NK-92 treated with Interleukin-12 subunit alpha and Interleukin-12 subunit beta, amount 100 ng/mL, for 24 hours (cell line): ENCODE measurements around the gene RNU2-63P.
A peak's percentile ranks its signal among the peaks of the same experiment; 100 is the strongest.
"Not testable (repeated sequence)": the region's sequence is repeated elsewhere in the genome, so short reads cannot be mapped to it uniquely, and the experiment has no call there.

ENCODE experiments used
- DNase-seq: peaks from one replicate; lab custom pipeline; 2025; lab: John Stamatoyannopoulos, UW

The RNU2-63P gene

GRCh38 chr2:88016086-88016959 lies at the start of gene RNU2-63P:
Gene RNU2-63P, minus strand, starts transcription at chr2:88016547.
- DNase-seq, result peak; percentile 50

DNA sequence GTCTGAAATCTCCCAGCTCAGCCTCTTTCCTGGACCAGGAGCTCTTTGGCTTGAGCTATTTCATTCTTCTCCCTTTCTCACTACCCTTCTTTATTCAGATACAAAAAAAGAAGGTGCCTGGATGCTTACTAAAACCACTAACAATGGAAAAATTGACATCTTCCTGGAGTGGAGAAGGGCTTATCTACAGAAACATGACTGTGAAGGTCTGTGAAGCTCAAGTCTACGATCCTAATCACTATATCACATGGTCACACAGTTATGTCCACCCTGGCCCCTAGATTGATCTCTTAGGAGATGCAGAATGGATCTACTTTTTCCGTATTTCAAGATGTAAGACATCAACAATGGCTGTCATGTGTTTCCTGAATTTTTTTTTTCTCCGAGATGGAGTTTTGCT lies 44.9 kb upstream of the RNU2-63P start:
- DNase-seq, result no peak

- no peak for DNase-seq
These were observed 44.5 kb upstream of the RNU2-63P start for GRCh38 chr2:88060907-88061275.

DNA sequence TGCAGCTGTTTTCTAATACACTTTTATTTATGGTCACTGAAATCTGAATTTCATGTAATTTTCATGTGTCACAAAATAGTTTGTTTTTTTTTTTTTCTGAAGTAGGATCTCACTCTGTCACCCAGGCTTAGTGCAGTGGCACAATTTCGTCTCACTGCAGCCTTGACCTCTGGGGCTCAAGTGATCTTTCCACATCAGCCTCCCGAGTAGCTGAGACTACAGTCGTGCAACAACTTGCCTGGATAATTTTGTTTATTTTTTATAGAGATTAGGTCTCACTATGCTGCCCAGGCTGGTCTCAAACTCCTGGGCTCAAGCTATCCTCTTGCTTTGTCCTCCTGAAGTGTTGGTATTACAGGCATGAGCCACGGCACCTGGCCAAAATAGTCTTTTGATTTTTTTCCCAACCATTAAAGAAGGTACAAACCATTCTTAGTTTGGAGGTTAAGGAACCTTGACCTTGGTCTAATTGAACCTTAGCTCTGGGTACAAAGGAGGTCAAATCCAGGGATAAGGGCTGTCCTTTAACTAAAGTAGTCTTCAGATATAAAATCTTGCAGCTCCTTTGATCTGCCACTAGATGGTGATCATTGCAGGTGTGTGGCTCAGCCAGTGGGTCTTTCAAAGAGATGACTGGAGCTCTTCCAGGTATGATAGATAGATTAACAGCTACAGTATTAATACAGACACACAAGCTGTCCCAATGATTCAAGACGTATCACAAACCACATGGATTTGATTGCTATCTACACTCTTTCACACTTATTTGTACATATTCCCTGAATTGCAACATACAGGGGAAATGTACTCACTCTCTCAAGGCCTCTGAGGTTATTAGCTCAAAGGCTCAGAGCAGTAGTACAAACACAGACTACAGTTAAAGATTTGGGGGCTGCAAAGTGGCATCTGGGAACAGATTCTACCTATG lies 43.9 kb upstream of the RNU2-63P start:
- no peak for DNase-seq

GRCh38 chr2:88058191-88058590 lies 41.8 kb upstream of the RNU2-63P start:
- DNase-seq, result no peak

DNA sequence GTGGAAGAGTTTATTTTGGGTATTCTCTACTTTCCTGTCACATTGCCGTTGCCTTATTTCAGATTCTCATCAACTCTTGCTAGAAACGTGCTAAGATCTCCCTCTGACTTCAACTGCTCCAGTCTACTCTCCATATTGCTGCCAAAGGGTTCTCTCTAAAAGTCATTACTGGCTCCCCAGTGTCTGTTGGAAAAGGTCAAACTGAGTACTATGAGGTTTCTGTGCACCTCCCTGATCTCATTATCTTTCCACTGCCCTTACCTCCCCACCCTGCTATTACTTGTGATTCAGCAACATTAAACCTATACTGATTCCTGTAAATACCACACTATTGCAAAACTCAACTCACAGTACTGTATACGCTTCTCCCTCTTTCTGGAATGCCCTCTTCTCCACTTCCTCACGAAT lies 41.1 kb upstream of the RNU2-63P start:
- no peak for DNase-seq

DNA sequence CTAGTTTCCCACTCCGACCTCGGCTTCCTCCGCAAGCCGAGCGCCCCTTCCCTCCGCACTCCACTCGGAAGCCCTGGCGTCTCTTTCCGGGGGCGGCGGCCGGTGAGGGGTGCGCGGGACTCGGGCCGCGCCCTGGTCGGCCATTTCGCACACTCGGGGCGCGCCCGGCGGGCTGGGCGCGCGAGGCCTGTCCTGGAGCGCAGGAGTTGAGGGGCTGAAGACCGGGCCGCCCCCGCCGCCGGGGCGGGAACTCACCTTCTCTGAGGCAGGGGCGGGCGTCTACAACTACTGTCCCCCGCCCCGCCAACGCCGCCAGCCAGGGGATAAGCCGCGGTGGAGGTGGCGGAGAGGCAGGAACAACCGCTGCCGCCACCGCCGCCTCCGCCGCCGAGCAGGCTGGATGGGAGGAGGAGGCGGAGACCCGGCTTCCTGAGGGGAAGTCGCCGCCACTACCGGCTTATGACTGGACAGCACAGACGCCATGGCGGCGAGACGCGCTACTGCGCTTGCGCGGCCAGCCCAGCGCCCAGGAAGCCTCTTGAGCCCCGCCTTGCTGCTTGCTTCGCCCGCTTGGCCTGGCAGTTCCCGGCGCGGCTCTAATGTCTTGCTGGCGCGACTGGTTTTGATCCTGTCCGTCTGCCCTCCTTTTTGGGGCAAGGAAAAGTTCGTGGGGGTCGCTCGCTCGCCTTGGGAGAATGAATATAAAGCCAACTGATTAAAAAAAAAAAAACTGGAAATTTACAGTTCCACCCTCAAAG lies 39.2 kb upstream of the RNU2-63P start, which contains the start of gene KRCC1:
Gene KRCC1, minus strand, starts transcription at position 413 of the 758 bp plus-strand sequence. CDS start 27,220 bp downstream, outside the sequence.
- peak; percentile 90 for DNase-seq

- DNase-seq, result no peak
These were observed 38.5 kb upstream of the RNU2-63P start for GRCh38 chr2:88054782-88055370.

DNA sequence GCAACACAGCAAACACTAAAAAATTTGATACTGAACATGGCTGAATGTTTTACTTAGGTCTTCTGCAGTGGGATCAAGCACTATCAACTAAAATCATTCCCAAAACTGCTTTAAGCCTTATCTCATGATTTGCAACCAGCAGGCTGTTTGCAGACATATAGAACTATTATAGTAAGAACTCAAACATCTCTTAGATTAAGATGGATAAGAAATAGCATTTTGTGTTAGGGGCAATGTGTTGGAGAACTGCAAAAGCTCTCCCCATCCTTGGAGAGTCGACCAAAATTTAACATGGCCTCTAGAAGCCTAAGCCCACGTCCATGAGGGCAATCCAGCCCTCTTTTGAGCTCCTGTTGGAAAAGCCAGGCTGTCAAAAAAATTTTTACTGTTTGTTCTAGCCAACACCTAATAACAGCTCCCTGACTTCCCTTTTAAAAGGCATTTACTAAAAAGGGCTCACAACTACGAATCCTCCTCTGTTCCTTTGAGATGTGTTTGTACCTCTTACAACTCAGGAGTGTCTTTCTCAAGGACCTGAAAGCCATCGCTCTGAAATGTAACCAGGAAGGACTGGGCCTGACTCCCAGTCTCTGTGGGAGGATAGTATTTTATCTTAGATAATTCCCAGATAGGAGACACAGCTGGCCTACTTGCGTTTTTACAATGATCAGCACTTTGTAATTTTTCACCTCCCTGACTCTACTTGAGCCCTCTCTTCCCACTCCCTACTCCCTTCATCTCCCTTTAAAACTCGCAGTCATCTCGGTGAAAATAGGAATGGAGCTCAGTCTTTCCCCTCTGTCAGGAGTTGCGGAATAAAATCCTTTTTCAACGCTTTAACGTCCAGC lies 37.8 kb upstream of the RNU2-63P start:
- no peak for DNase-seq

- DNase-seq, result no peak
These were observed 36.9 kb upstream of the RNU2-63P start for GRCh38 chr2:88053296-88053695.

GRCh38 chr2:88051792-88052191 lies 35.4 kb upstream of the RNU2-63P start:
- DNase-seq, result no peak

- no peak for DNase-seq
These were observed 33.3 kb upstream of the RNU2-63P start for GRCh38 chr2:88049622-88050021.

DNA sequence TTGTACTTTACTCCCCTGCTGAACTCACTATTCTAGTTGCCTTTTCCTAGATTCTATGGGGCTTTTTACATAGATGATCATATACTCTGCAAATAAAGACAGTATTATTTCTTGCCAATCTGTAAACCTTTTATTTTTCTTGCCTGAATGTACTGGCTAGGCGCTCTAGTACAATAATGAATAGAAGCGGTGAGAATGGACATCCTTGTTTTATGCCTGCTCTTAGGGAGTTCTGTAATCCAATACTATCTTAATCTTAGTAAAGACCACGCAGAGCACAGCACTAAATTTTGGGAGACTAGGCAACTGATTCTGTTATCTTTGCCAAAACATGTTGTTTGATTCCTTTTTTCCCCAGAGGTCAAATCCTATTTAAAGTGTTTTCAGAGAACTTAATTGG lies 32.2 kb upstream of the RNU2-63P start:
- no peak for DNase-seq

- DNase-seq, result not testable (repeated sequence)
These were observed 29.2 kb upstream of the RNU2-63P start for GRCh38 chr2:88045561-88045960.

- no peak for DNase-seq
These were observed 26.1 kb upstream of the RNU2-63P start for GRCh38 chr2:88042476-88042875.

DNA sequence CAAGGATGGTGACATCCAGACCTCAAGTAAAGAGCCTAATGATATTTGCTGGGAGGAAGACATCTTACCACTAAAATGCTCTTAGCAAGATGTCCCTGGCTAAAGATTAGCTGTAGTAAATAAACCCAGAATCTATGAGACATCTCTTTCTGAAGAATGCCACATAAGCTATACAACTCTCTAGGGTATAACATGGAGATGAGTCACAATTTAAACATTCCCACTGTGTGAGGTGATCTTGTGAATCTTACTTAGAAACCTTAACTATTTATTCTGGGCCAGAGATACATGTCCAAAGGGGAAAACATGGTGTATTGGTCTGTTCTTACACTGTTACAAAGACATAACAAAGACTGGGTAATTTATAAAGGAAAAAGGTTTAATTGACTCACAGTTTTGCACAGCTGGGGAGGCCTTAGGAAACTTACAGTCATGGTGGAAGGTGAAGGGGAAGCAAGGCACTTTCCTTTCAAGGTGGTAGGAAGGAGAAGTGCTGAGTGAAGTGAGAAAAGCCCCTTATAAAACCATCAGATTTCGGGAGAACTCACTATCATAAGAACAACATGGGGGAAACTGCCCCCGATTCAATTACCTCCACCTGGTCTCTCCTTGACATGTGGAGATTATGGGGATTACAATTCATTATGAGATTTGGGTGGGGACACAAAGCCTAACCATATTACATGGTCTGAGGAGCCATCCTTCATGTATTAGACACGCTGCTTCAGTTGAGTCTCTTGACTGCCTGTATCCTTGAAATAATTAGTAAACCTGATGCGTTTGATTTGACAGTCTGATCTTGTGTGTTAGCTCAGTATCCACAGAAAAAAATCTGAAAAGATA lies 22.1 kb upstream of the RNU2-63P start:
- DNase-seq, result no peak

DNA sequence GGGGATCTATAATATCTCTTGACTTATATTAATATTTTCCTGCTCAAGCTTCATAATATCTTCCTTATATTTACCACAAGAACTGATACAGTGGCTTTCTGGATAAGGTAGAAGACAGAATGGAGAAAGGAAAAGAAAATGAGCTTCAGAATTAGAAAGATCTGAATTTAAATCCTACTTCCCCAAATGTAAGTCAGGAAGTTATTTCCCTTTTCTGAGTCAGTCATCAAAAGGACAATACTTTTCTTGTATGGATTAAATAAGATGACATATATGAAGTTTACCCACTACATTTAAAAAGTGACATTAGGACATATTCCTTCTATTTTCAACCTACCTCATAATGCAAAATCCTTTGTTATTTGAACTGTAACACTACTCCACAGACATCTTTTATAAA lies 20.3 kb upstream of the RNU2-63P start:
- no peak for DNase-seq

DNA sequence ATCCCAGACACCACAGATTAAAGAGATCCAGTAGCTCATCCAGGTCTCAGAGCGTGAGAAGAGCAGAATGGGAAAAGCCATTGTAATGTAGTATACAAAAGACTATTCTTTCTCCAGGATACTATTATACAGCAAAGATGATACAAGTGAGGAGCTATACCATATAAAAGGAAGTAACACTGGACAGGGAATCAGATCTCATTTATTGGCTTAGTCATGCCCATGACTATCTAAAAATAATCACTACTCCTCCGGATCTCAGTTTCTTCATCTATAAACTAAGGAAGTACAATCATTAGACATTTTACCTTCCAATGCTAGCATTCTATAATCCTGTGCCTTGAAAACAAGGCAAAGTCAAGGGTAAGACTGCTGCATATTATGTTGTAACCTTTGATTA lies 19.8 kb upstream of the RNU2-63P start:
- DNase-seq, result no peak

DNA sequence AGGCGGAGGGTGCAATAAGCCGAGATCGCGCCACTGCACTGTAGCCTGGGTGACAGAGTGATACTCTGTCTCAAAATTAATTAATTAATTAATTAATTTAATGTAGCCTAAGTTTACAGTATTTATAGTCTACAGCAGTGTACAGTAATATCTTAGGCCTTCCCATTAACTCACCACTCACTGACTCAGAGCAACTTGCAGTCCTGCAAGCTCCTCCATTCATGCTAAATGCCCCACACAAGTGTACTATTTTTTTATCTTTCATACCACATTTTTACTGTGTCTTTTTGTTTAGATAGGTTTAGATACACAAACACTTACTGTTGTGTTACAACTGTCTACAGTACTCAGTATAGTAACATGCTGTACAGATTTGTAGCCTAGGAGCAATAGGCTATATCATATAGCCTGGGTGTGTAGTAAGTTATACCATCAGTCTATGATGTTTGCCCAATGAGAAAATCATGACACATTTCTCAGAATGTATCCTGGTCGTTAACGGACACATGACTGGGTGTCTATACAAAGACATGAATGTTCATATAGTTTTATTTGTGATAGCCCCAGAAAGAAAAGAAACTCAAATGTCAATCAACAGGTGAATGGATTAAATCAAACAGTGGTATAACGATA lies 15.8 kb upstream of the RNU2-63P start:
- DNase-seq, result no peak
